ENCODE data around the gene FGF19.

Gene FGF19

DNA sequence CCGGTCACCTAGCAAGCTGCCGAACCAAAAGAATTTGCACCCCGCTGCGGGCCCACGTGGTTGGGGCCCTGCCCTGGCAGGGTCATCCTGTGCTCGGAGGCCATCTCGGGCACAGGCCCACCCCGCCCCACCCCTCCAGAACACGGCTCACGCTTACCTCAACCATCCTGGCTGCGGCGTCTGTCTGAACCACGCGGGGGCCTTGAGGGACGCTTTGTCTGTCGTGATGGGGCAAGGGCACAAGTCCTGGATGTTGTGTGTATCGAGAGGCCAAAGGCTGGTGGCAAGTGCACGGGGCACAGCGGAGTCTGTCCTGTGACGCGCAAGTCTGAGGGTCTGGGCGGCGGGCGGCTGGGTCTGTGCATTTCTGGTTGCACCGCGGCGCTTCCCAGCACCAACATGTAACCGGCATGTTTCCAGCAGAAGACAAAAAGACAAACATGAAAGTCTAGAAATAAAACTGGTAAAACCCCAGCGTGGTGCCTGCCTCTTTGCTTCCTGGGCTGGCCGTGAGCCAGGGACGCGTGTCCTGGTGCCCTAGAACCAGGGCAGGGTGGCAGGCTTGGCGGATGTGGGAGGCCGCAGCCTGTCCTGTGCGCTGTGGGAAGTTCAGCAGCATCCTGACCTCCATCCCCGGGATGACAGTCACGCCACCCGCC is 49.7 kb downstream of the FGF19 start:
- TF ChIP-seq, protein P1, sequence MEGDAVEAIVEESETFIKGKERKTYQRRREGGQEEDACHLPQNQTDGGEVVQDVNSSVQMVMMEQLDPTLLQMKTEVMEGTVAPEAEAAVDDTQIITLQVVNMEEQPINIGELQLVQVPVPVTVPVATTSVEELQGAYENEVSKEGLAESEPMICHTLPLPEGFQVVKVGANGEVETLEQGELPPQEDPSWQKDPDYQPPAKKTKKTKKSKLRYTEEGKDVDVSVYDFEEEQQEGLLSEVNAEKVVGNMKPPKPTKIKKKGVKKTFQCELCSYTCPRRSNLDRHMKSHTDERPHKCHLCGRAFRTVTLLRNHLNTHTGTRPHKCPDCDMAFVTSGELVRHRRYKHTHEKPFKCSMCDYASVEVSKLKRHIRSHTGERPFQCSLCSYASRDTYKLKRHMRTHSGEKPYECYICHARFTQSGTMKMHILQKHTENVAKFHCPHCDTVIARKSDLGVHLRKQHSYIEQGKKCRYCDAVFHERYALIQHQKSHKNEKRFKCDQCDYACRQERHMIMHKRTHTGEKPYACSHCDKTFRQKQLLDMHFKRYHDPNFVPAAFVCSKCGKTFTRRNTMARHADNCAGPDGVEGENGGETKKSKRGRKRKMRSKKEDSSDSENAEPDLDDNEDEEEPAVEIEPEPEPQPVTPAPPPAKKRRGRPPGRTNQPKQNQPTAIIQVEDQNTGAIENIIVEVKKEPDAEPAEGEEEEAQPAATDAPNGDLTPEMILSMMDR (IDR thresholded peaks at IDR 0.05; ENCODE audit: extremely low read depth, missing control alignments): no peak
- no peak for DNase-seq (ENCODE audit: low spot score)

DNA sequence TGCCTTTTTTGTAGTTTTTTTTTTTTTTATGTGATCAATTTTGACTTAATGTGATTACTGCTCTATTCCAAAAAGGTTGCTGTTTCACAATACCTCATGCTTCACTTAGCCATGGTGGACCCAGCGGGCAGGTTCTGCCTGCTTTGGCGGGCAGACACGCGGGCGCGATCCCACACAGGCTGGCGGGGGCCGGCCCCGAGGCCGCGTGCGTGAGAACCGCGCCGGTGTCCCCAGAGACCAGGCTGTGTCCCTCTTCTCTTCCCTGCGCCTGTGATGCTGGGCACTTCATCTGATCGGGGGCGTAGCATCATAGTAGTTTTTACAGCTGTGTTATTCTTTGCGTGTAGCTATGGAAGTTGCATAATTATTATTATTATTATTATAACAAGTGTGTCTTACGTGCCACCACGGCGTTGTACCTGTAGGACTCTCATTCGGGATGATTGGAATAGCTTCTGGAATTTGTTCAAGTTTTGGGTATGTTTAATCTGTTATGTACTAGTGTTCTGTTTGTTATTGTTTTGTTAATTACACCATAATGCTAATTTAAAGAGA is 50.3 kb downstream of the FGF19 start:
- TF ChIP-seq, protein P1 (IDR thresholded peaks at IDR 0.05; ENCODE audit: extremely low read depth, missing control alignments): no peak
- no peak for DNase-seq (ENCODE audit: low spot score)

DNA sequence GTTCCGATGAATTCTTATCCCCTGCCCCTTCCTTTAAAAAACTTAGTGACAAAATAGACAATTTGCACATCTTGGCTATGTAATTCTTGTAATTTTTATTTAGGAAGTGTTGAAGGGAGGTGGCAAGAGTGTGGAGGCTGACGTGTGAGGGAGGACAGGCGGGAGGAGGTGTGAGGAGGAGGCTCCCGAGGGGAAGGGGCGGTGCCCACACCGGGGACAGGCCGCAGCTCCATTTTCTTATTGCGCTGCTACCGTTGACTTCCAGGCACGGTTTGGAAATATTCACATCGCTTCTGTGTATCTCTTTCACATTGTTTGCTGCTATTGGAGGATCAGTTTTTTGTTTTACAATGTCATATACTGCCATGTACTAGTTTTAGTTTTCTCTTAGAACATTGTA is 50.8 kb downstream of the FGF19 start:
- DNase-seq (ENCODE audit: low spot score): no peak
- TF ChIP-seq, protein P1 (IDR thresholded peaks at IDR 0.05; ENCODE audit: extremely low read depth, missing control alignments): no peak

DNA sequence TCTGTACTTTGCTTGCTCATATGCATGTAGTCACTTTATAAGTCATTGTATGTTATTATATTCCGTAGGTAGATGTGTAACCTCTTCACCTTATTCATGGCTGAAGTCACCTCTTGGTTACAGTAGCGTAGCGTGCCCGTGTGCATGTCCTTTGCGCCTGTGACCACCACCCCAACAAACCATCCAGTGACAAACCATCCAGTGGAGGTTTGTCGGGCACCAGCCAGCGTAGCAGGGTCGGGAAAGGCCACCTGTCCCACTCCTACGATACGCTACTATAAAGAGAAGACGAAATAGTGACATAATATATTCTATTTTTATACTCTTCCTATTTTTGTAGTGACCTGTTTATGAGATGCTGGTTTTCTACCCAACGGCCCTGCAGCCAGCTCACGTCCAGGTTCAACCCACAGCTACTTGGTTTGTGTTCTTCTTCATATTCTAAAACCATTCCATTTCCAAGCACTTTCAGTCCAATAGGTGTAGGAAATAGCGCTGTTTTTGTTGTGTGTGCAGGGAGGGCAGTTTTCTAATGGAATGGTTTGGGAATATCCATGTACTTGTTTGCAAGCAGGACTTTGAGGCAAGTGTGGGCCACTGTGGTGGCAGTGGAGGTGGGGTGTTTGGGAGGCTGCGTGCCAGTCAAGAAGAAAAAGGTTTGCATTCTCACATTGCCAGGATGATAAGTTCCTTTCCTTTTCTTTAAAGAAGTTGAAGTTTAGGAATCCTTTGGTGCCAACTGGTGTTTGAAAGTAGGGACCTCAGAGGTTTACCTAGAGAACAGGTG is 51.8 kb downstream of the FGF19 start:
- TF ChIP-seq, protein P1 (IDR thresholded peaks at IDR 0.05; ENCODE audit: extremely low read depth, missing control alignments): no peak
- no peak for DNase-seq (ENCODE audit: low spot score)

DNA sequence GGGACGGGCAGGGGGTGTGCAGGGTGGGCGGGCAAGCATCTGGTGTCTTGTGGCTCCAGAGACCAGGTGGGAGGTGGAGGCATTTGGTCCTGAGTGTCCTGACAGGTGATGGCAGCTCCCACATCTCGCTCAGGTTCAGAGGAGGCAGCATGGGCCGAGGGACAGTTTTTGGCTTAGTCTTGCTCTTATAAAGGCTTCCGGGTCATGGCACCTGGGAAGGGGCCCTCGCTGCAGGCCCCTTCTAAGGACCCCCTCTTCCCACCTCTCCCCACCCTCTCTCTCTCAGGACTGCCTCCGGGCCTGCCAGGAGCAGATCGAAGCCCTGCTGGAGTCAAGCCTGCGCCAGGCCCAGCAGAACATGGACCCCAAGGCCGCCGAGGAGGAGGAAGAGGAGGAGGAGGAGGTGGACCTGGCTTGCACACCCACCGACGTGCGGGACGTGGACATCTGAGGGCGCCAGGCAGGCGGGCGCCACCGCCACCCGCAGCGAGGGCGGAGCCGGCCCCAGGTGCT is 52.9 kb downstream of the FGF19 start:
- no peak for DNase-seq (ENCODE audit: low spot score)
- TF ChIP-seq, protein P1 (IDR thresholded peaks at IDR 0.05; ENCODE audit: extremely low read depth, missing control alignments): no peak

DNA sequence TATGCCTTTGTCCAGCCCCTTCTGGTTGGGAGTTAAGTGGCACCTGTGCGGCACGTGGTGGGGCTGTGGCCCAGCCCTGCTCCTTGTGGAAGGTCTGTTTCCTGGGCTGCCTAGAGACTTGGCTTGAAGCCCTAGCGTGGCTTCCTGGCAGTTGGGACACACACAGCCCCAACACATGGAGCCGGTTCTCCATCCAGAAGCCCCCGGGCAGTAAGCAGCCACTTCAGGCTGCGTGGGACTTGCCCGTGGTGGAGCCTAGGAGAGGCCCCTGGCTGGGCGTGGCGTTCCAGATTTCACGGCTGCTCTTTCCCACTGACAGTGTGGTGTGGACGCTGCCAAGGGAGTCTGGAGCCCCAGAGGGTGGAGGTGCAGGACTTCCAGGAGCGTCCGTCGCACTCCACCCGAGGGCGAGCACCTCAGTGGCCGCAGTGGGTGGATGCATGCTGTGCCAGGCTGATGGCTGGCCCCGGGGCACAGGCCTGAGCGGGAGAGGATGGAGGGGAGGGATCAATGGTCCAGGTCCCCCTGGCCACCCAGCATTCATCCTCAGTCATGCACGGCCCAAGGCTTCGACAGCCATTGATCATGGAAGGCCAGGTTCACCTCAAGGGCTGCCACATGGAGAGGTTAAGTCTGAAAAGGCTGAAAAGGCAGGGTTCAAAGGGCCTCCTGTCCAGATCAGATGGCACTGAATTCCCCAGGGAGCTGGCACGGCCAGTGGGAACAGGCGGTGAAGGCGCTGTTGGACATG is 53.6 kb downstream of the FGF19 start:
- TF ChIP-seq, protein P1 (IDR thresholded peaks at IDR 0.05; ENCODE audit: extremely low read depth, missing control alignments): no peak
- DNase-seq (ENCODE audit: low spot score): no peak
